Measurements from ENCODE around the gene PSPH.
"Not testable (repeated sequence)": the region's sequence is repeated elsewhere in the genome, so short reads cannot be mapped to it uniquely, and the experiment has no call there.

Gene PSPH

GRCh38 chr7:56062382-56062781 is 11.1 kb upstream of the PSPH start:
- no peak for DNase-seq

GRCh38 chr7:56053993-56054392 is 2.7 kb upstream of the PSPH start:
- no peak for DNase-seq

GRCh38 chr7:56053379-56053778 is 2.1 kb upstream of the PSPH start:
- no peak for DNase-seq

GRCh38 chr7:56051053-56051338 is 248 bp downstream of the PSPH start:
- no peak for DNase-seq

GRCh38 chr7:56048763-56049162 is 2.5 kb downstream of the PSPH start:
- DNase-seq = not testable (repeated sequence)

- DNase-seq = no peak
These were observed 3.0 kb downstream of the PSPH start for GRCh38 chr7:56048245-56048644.

GRCh38 chr7:56047446-56048116 is 3.7 kb downstream of the PSPH start:
- not testable (repeated sequence) for DNase-seq

- no peak for DNase-seq
These were observed 4.4 kb downstream of the PSPH start for GRCh38 chr7:56046721-56047445.

GRCh38 chr7:56045758-56046157 is 5.5 kb downstream of the PSPH start:
- DNase-seq = not testable (repeated sequence)

- DNase-seq = no peak
These were observed 10.5 kb downstream of the PSPH start for GRCh38 chr7:56040730-56041129.

GRCh38 chr7:56033671-56034432 is 17.4 kb downstream of the PSPH start:
- peak; percentile 95 for DNase-seq

GRCh38 chr7:56032578-56032977 is 18.7 kb downstream of the PSPH start:
- not testable (repeated sequence) for DNase-seq

GRCh38 chr7:56031556-56031955 is 19.7 kb downstream of the PSPH start:
- DNase-seq = not testable (repeated sequence)

GRCh38 chr7:56030340-56030739 is 20.9 kb downstream of the PSPH start:
- no peak for DNase-seq

GRCh38 chr7:56028942-56029630 is 22.2 kb downstream of the PSPH start:
- no peak for DNase-seq

GRCh38 chr7:56026538-56026937 is 24.7 kb downstream of the PSPH start:
- DNase-seq = no peak

GRCh38 chr7:56023500-56023899 is 27.7 kb downstream of the PSPH start:
- no peak for DNase-seq

GRCh38 chr7:56019501-56019900 is 31.7 kb downstream of the PSPH start:
- DNase-seq = no peak

GRCh38 chr7:56017015-56017414 is 34.2 kb downstream of the PSPH start:
- not testable (repeated sequence) for DNase-seq

GRCh38 chr7:56009695-56010094 is 41.5 kb downstream of the PSPH start:
- no peak for DNase-seq

- no peak for DNase-seq
These were observed 43.4 kb downstream of the PSPH start for GRCh38 chr7:56007891-56008290.

- DNase-seq = no peak
These were observed 44.0 kb downstream of the PSPH start for GRCh38 chr7:56007167-56007652.

- DNase-seq = no peak
These were observed 47.5 kb downstream of the PSPH start for GRCh38 chr7:56003749-56004148.

Data from GF-D8 (cell line).